GM03348 (cell line): ENCODE results near the gene DNAJB2.
"Not testable (repeated sequence)": the region's sequence is repeated elsewhere in the genome, so short reads cannot be mapped to it uniquely, and the experiment has no call there.

Experiments used
- DNase-seq: peaks from one replicate; pipeline ENCODE4 v3.0.0; 2012; ENCODE audit warnings: low spot score

Gene DNAJB2

DNA sequence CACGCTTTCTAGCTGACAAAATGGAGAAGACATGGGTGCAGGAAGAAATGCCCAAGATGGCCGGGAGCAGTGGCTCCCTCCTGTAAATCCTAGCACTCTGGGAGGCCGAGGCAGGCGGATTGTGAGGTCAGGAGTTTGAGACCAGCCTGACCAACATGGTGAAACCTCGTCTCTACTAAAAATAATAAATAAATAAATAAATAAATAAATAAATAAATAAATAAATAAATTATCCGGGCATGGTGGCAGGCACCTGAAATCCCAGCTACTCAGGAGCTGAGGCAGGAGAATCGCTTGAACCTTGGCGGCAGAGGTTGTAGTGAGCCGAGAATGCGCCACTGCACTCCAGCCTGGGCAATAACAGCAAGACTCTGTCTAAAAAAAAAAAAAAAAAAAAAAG is 20.2 kb upstream of the DNAJB2 start:
- DNase-seq, result not testable (repeated sequence)

- no peak for DNase-seq
Observed at GRCh38 chr2:219261024-219261855, 17.9 kb upstream of the DNAJB2 start.

DNA sequence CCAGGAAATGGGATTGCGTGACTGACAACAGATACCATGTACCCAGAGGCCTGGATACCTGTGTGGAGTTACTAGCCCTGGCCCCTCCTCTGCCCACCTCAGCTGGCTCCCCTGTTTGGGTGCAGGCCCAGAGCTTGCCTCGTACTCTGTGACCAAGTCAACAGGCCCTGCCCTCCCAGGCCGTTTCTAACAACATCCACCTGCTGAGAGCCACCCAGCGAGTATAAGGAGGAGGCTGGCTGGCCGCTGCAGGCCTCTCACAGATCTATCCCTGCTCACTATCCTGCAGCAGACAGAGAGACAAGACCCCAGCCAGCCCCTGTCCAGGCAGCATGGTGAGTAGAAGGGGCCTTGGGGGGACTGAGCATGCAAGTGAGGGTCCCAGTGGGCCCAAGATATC is 12.9 kb upstream of the DNAJB2 start:
- no peak for DNase-seq

DNA sequence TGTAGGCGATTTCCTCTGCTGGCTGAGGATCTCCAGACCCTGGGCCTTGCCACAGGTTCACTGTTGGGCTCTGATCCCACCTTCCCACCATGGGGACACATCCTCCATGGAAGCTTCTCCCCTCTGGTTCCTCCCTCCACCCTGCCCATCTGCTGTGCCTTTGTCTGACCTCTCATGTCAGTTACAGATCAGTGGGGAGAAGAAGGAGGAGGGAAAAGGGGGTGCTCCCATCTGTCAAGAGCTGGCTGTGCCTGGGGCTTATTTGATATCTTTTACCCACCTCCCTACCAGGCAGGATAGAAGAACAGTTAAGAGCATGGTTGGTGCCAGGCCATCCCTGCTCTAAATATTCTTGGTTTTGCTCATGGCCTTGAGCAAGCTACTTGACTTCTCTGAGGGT is 12.3 kb upstream of the DNAJB2 start:
- DNase-seq, result no peak

DNA sequence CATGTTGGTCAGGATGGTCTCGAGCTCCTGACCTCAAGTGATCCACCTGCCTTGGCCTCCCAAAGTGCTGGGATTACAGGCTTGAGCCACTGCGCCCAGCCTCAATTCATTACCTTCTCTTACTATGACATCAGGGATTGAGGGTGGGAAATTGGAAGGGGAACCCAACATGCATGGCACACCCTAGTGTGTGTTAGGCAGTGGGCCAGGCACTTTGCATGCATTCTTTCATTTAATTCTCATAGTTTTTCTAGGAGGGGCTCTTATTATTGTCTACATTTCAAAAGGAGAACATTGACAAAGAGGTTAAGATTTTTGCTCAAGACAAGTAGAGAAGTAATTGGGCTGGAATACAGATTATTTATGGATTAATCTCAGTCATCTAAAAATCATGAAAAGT is 10.9 kb upstream of the DNAJB2 start:
- no peak for DNase-seq

- no peak for DNase-seq
Observed at GRCh38 chr2:219269362-219270054, 9.7 kb upstream of the DNAJB2 start.

GRCh38 chr2:219270055-219270372 is 9.2 kb upstream of the DNAJB2 start:
- DNase-seq, result no peak

DNA sequence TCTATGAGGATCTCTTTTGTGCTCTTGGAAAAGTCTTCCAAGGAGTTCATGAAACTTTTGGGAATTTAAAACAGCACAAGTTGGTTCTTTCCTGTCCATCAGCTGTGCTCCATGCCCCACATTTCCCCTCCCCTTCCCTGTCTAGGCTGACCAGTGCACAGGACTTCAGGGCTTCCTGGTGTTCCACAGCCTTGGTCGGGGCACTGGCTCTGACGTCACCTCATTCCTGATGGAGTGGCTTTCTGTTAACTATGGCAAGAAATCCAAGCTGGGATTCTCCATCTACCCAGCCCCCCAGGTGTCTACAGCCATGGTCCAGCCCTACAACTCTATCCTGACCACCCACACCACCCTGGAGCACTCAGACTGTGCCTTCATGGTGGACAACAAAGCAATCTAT is 8.1 kb upstream of the DNAJB2 start:
- DNase-seq, result no peak

GRCh38 chr2:219272356-219272755 is 6.8 kb upstream of the DNAJB2 start:
- DNase-seq, result no peak

- no peak for DNase-seq
Observed at GRCh38 chr2:219272995-219273394, 6.2 kb upstream of the DNAJB2 start.

GRCh38 chr2:219273937-219274336 is 5.2 kb upstream of the DNAJB2 start:
- DNase-seq, result no peak

- DNase-seq, result peak; percentile 86
Observed at GRCh38 chr2:219274361-219274921, 4.7 kb upstream of the DNAJB2 start.

DNA sequence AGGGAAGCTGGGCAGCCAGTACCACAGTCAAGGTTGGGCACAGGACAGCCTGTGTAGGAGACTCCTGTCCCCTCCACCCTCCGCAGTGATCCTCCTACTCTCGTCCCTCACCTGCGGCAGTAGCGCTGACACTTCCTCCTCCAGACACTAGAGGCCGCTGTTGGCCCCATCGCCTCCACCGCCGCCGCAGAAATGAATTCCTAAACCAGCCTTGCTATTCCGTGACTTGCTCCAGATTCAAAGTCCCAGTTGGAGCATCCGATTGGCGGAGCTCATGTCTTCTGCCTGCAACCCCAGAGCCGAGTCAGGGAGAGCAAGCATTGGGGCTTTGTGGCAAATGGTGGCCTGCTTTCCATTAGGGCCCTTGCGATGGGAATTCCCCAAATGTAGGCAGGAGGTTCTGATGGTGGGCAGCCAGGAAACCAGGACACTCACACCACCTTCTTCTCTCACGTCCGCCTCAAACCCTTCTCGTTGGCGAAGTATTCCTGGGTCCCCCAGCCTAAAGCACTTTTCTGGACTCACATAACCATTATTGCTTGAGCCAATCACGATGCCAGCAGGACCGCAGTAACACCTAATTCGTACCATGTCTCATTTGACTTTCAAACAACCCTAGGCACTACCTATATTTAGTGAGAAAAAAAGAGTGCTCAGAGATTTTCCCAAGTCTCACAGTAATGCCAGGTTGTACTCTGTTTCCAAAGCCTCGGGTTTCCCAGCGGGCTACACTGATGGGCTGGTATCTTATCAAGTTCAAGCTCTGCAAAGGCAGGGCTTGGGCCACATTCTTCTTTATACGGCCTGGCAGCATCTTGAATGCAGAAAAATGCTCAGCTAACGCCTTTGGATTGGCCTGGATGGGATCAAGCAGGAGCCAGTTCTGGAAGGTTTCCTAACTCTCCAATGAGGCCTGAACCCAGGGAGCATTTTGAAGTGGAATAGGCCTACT is 1.2 kb upstream of the DNAJB2 start:
- DNase-seq, result peak; percentile 83

DNA sequence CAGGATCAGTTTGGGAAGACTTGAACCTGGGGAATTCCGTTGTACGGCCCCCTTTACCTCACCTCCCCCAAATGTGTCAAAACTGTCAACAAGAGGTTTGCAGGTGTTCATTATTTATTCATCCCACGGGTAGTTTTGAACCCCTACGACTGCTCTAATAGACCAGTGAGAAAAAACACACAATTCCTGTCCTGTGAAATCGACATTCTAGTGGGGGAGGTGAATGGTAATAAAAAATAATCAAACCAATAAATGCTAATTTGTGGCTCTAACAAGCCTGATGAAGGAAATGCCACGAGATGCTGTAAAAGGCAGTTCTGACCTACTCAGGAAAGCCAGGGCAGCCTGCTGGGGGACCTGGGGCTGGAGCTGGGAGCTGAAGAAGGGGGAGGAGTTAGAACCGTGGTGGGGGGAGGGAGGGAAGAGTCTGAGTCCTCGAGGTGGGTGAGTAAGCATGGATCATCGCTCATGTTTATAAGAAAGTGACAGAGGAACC is 463 bp upstream of the DNAJB2 start:
- DNase-seq, result no peak

- no peak for DNase-seq
Observed at GRCh38 chr2:219279916-219280516, 850 bp downstream of the DNAJB2 start.

GRCh38 chr2:219280651-219281050 is 1.5 kb downstream of the DNAJB2 start:
- DNase-seq, result no peak

GRCh38 chr2:219281588-219281987 is 2.4 kb downstream of the DNAJB2 start:
- no peak for DNase-seq

DNA sequence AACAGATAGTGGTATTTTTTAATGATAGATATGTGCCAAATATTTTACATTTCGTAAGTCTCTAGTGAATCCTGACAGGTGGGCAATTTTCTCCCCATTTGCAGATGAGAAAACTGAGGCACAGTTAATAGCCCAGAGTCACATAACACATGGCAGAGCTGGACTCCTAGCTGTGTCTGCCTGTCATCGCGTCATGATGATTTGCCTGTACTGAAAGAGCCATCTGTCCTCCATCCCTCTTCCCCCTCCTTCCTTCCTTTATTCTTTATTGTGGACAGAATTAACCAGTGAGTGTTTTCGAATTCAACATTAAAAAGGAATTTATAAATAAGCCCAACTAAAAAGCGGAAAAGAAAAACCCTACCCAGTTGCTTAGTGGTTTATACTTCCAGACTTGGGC is 3.2 kb downstream of the DNAJB2 start:
- no peak for DNase-seq

DNA sequence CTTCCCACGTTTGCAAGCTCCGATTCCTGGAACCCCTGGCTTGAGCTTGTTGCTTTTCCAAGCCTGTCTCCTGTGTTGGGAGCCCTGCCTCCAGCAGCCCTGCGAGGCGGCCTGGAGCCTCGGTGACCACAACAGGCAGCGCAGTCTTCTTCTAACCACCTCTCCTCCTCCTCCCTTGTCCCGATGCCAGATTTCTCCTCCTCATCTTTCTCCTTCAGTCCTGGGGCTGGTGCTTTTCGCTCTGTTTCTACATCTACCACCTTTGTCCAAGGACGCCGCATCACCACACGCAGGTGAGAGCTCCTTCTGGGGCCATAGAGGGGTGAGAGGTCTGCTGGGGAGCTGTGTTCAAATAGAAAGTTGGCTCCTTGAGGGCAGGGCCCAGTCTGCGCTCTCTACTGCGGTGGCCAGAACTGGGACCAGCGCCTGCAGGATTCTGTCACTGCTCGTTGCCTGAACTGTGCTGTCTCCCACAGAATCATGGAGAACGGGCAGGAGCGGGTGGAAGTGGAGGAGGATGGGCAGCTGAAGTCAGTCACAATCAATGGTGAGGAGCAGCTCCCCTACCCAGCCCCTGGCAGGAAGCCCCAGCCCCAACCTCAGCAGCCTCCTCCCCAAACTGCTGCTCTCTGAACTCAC is 3.9 kb downstream of the DNAJB2 start:
- DNase-seq, result no peak

GRCh38 chr2:219284501-219285372 is 5.6 kb downstream of the DNAJB2 start:
- no peak for DNase-seq
